ENCODE measurements around the gene FTO.

Gene FTO

GRCh38 chr16:53711390-53711789, 7.4 kb downstream of the FTO start:
- no peak for DNase-seq (ENCODE audit: low spot score)

GRCh38 chr16:53712065-53712464, 8.1 kb downstream of the FTO start:
- DNase-seq (ENCODE audit: low spot score): no peak

GRCh38 chr16:53713403-53714204, 9.6 kb downstream of the FTO start:
- DNase-seq (ENCODE audit: low spot score): no peak

DNA sequence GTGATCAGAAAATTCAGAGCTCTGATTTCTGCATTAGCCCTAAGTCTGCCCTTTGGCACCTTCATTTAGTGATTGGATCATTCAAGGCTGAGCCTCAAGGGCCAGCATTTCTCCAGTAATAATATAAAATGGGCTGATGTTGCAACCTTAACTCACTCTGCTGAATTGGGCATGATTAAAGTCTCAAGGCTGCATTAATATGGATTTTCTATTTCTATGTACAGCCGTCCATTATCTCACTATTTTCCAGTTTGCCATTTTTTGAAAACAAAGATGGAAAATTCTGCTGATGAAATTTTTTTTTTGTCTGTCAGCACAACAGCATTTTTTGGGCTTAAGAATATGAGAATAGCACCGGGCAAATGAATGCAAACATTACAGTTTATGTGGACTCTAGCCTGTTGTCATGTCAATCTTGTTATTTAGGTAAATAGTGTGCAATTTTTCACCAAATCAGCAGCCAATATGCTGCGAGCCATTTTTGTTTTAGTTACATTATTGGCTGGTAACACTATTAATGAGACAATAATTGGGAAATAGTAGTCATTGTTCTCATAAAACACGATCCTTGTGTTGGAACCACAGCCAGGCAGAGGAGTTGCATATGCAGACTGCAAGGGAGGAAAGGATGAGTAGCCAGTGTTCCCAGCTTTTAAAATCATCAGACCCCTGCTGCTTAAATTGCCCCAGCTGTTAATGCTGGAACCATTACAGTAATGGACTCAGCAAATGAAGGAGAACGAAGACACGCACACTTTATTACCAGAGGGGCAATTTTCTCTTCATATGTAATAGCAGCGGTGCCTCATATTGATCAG, 10.5 kb downstream of the FTO start:
- peak; percentile 25 for DNase-seq (ENCODE audit: low spot score)

DNA sequence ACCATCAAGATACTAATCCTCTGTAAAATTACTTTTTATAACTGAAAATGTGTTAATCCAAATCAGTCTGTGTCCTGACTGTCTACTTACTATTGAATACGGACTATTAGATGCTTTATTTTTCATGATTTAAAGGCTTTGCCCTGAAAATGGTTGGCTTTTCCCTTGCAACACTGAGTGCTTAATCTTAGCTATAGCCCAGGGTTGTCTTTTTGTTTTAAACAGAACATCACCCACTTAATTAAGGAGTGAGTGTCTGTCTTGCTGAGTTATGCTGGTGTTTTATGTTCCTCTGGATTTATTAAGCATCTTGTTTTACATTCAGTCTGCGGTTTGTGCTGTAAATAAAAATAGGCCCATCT, 11.0 kb downstream of the FTO start:
- no peak for DNase-seq (ENCODE audit: low spot score)

DNA sequence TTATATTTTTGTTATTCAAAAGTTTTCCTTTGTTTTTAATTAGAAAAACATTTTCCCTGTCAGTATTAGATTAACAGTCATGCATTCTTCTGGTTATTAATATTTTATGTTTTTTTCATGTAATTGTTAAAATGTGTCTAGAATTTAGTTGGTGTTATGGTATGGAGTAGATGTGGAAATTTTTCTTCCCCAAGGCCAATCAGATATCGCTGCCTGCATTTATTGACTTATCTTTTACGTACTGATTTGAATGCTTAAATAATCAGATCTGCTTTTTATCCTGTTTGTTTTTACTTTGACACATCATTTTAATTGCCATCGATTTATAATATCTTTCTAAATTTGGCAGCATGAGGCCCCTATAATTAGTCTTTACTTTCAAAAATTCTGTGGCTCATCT, 13.6 kb downstream of the FTO start:
- no peak for DNase-seq (ENCODE audit: low spot score)

DNA sequence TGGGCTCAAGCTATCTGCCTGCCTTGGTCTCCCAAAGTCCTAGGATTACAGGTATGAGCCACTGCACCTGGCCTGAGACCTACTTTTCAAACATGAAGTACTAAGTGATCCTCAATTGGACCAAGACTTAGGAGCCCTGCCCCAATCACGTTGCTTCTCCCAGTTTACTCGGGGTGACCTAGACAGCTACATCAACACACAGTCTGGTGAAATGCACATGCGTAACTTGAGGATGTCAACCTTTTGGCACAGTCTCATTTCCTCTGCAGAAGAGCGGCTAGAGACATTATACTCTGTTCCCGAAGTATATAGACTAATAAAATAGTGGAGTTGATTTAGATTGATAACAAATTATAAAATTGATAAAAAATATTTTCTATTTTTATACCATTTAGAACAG, 17.1 kb downstream of the FTO start:
- DNase-seq (ENCODE audit: low spot score): no peak

GRCh38 chr16:53726625-53727024, 22.7 kb downstream of the FTO start:
- DNase-seq (ENCODE audit: low spot score): no peak

DNA sequence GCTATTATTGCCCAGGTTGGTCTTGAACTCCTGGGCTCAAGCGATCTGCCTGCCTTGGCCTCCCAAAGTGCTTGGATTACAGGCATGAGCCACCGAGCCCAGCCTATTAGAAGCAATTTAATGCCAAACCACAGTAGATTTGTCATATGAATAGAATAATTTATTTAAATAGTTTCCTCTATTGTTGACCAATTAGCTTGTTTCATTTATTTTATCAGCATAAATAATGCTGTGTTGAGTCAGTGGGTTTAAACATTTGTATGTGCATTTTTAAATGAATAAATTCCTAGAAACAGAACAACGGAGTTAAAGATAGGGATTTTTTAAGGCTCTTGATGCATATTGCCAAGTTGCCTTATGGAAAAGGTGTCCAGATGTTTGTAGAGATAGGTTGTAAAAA, 26.7 kb downstream of the FTO start:
- no peak for DNase-seq (ENCODE audit: low spot score)

GRCh38 chr16:53732296-53732929, 28.5 kb downstream of the FTO start:
- no peak for DNase-seq (ENCODE audit: low spot score)

DNA sequence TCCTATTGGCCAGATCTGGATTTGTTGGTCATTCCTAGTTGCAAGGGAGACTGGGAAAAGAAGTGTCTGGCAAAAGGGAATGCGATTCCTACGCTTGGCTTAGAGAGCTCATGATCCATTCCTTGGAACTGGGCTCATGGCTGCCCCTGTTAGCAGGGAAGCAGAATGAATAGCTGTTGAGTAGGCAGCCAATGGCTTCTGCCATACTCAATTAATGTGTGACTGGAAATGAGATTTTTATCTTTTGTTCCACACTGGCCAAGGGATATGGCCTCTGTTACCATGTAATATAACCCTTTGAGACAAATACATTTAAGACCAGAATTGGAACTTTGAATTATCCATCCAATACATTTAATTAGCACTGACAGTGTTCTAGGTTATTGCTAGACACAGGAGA, 31.0 kb downstream of the FTO start:
- DNase-seq (ENCODE audit: low spot score): no peak

DNA sequence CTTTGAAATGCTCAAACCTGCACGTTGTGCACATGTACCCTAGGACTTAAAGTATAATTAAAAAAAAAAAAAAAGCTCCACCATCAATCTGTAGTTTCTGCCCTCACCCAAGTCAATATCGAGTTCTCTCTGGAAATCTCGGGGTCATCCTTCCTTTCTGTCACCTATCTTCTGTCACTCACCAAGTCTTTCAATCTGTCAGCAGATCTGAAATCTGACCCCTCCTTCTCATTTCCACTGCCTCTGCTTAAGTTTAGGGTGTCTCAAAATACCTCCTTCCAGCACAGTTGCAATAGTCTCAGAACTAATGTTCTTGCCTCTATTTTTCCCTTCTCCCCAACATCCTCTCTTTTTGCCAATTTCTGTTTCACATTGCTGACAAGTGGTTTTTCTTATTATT, 32.3 kb downstream of the FTO start:
- no peak for DNase-seq (ENCODE audit: low spot score)

DNA sequence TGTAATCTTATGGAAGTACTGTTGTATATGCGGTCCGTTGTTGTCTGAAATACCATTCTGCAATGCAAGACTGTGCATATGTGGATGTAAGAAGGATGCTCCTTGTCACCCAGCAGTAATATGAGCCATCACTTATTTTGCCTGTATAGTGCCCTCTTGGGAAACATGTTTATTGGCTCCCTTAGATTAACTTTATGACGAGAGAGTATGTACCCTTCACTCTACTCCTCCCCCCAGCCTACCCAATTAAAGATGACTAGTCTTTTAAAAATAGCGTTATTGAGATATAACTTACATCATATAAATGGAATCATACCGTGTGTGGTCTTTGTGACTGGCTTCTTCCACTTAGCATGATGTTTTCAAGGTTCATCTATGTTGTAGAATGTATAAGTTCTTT, 33.6 kb downstream of the FTO start:
- no peak for DNase-seq (ENCODE audit: low spot score)

GRCh38 chr16:53740476-53740875, 36.5 kb downstream of the FTO start:
- DNase-seq (ENCODE audit: low spot score): no peak

- no peak for DNase-seq (ENCODE audit: low spot score)
Observed at GRCh38 chr16:53740933-53741531, 37.1 kb downstream of the FTO start.

DNA sequence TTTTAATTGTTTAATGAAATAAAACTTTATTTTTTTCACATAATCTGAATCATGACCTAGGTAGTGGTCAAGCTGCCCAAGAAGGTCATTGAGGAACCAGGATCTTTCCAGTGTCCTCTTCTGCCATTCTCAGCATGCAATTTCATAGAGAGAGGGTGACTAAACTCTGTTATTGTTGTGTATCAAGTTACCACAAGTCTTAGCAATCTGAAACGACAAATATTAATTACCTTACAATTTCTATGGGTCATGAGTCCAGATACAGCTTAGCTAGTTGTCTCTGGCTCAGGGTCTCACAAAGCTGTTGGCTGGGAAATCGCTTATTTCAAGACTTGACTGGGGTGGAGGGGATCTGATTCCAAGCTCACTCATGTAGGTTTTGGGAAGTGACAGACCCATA, 37.6 kb downstream of the FTO start:
- no peak for DNase-seq (ENCODE audit: low spot score)

- DNase-seq (ENCODE audit: low spot score): peak; percentile 20
Observed at GRCh38 chr16:53743149-53743566, 39.2 kb downstream of the FTO start.

GRCh38 chr16:53744449-53744848, 40.5 kb downstream of the FTO start:
- no peak for DNase-seq (ENCODE audit: low spot score)

- no peak for DNase-seq (ENCODE audit: low spot score)
Observed at GRCh38 chr16:53745086-53745485, 41.1 kb downstream of the FTO start.

GRCh38 chr16:53745753-53746266, 41.9 kb downstream of the FTO start:
- DNase-seq (ENCODE audit: low spot score): no peak

GRCh38 chr16:53752560-53752959, 48.6 kb downstream of the FTO start:
- no peak for DNase-seq (ENCODE audit: low spot score)

DNA sequence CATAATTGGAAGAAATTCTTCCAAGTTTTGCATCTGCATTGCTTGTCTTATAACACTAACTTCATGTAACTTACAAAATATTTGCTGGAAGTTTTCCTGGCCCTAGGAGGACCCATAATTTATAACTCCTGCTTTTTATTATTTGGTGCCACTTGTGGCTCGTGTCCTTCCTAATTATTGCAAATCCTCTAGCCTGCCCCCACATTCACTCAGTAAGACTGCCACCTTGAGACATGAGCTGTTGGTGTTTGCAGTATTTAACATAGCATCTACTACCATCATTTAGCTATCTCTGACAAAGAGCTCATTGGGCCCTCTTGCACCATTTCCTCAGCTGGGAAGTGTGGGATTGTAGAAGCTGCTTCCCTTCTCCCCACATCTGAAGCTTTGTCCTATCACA, 49.5 kb downstream of the FTO start:
- no peak for DNase-seq (ENCODE audit: low spot score)

All from pons (tissue), 1 donor.